Transverse colon (tissue), 4 donors: Measurements from ENCODE around the gene MYOM1. TPM values are rescaled to one million over a fixed set of nuclear protein-coding genes. Genes with fewer than 3 reads are reported as not detected.

Source experiments
- DNase-seq: peaks from one replicate; pipeline ENCODE4 v3.0.0-alpha.2; 2019
- H3K27ac ChIP-seq, 4 donors: fragments of 200-600 bp; sonication (generic); 2 replicates each; pipeline ENCODE4 v1.5.1; 2016 to 2018; ENCODE audit warnings: inconsistent platforms in 4 of 4
- H3K27me3 ChIP-seq: fragments of 200-600 bp; sonication (generic); 2 replicates; pipeline ENCODE4 v1.5.1; 2017; ENCODE audit warnings: inconsistent platforms
- H3K36me3 ChIP-seq, 4 donors: fragments of 200-600 bp; sonication (generic); 2 replicates each; pipeline ENCODE4 v1.5.1; 2017 to 2019; ENCODE audit warnings: inconsistent platforms in 4 of 4
- H3K4me1 ChIP-seq, 4 donors: fragments of 200-600 bp; sonication (generic); 2 replicates each; pipeline ENCODE4 v1.5.1; 2017 to 2020; ENCODE audit warnings: inconsistent platforms in 4 of 4
- H3K4me3 ChIP-seq, 4 donors: fragments of 200-600 bp; sonication (generic); 1 replicate in 1 of 4; 2 replicates in 3 of 4; pipeline versions ENCODE4 v1.5.1 to v1.6.1; 2017 to 2019; ENCODE audit warnings: inconsistent platforms in 4 of 4
- H3K9me3 ChIP-seq, 2 donors: fragments of 200-600 bp; sonication (generic); 2 replicates each; pipeline ENCODE4 v1.5.1; 2017 to 2019; ENCODE audit warnings: inconsistent platforms in 2 of 2
- CTCF ChIP-seq, 5 experiments: fragments of 200-600 bp in 3 of 5; fragments of 450-650 bp in 2 of 5; sonication (generic) in 3 of 5; IDR thresholded peaks; 1 replicate in 2 of 5; 2 replicates in 3 of 5; pipeline ENCODE4 v1.5.1; 2016 to 2017; ENCODE audit warnings: antibody characterized with exemption in 5 of 5, inconsistent platforms in 3 of 5, mild to moderate bottlenecking in 2 of 5, moderate library complexity in 1 of 5
- EP300 ChIP-seq: sonication (generic); formaldehyde crosslinking; IDR thresholded peaks from one replicate; pipeline ENCODE4 v1.6.1; 2017; ENCODE audit warnings: antibody characterized with exemption, low read depth
- POLR2A ChIP-seq: fragments of 450-650 bp; IDR thresholded peaks from one replicate; pipeline ENCODE4 v1.6.1; 2016; ENCODE audit warnings: antibody characterized with exemption, mild to moderate bottlenecking, moderate library complexity
- POLR2AphosphoS5 ChIP-seq, 3 donors: sonication (generic); formaldehyde crosslinking; IDR thresholded peaks; one replicate each; pipeline ENCODE4 v1.6.1; 2016; ENCODE audit warnings: antibody characterized with exemption in 3 of 3
- WGBS, 2 donors: methylation state at CpG; one replicate each; pipeline ENCODE4 v1.1.5; 2018; ENCODE audit warnings: low coverage in 1 of 2; 5-methylcytosine and 5-hydroxymethylcytosine counted together
- in situ Hi-C, 4 donors: fragments of 200-750 bp; cut with MboI; loops; one replicate each; pipeline versions ENCODE4 v1.15.0 to v1.15.1; 2017; ENCODE audit warnings: low sequenced_read_pairs in 3 of 4, low pct_ligation_motif_present in 1 of 4, low pct_unique_long_range_greater_than_20kb in 1 of 4
- intact Hi-C: fragments of 100-400 bp; cut with DNase I; formaldehyde crosslinking; loops from one replicate; pipeline ENCODE4 v1.15.1; 2023; ENCODE audit warnings: low total_unique reads
- total RNA-seq, 4 donors: library from RNA; depleted of rRNA; stranded (reverse); fragments of >200 nt; gene quantifications; one replicate each; pipeline ENCODE4 v1.1.0, GENCODE V29; 2016

Gene MYOM1
- total RNA-seq, 4 donors from 2014 or later: 6.0 to 30.4 (median 7.7) TPM

GRCh38 chr18:3175195-3175758, 44.5 kb downstream of the MYOM1 start:
- 64 to 70% methylated on average over 2 of the region's 2 CpGs for WGBS, 2 donors
- TF ChIP-seq POLR2AphosphoS5 (IDR thresholded peaks at IDR 0.05): no peak
- no peak for TF ChIP-seq EP300
- TF ChIP-seq POLR2A: no peak
- TF ChIP-seq CTCF (IDR thresholded peaks at IDR 0.05): no peak
- H3K27ac ChIP-seq: no peak overlapping the region
- H3K9me3 ChIP-seq: no peaks in the 10 kb centered on the region
- no peak for DNase-seq
- H3K4me3 ChIP-seq: no peak overlapping the region
- intact Hi-C loops (no loop called here), in situ Hi-C loops (no loop called here)
- no peaks in the 10 kb centered on the region for H3K4me1 ChIP-seq
- H3K27me3 ChIP-seq: no peaks in the 10 kb centered on the region
- H3K36me3 ChIP-seq: no peaks in the 10 kb centered on the region

GRCh38 chr18:3172097-3172496, 47.7 kb downstream of the MYOM1 start:
- no peak overlapping the region for H3K27ac ChIP-seq
- no peak overlapping the region for H3K4me3 ChIP-seq
- no peaks in the 10 kb centered on the region for H3K36me3 ChIP-seq
- DNase-seq: no peak
- no peaks in the 10 kb centered on the region for H3K4me1 ChIP-seq
- 54 to 61% methylated on average over 3 of the region's 3 CpGs for WGBS, 2 donors
- H3K27me3 ChIP-seq: no peaks in the 10 kb centered on the region
- intact Hi-C loops (no loop called here), in situ Hi-C loops (no loop called here)
- TF ChIP-seq CTCF (IDR thresholded peaks at IDR 0.05) (no peak), POLR2A (no peak), EP300 (no peak), POLR2AphosphoS5 (IDR thresholded peaks at IDR 0.05) (no peak)
- no peaks in the 10 kb centered on the region for H3K9me3 ChIP-seq

- 52 to 59% methylated on average over 4 of the region's 4 CpGs for WGBS, 2 donors
- no peak for DNase-seq
- Histone ChIP-seq H3K27me3 (no peaks in the 10 kb centered on the region), H3K36me3 (no peaks in the 10 kb centered on the region), H3K27ac (no peak overlapping the region), H3K9me3 (no peaks in the 10 kb centered on the region), H3K4me3 (no peak overlapping the region), H3K4me1 (no peaks in the 10 kb centered on the region)
- TF ChIP-seq CTCF (IDR thresholded peaks at IDR 0.05) (no peak), POLR2A (no peak), POLR2AphosphoS5 (IDR thresholded peaks at IDR 0.05) (no peak), EP300 (no peak)
- intact Hi-C loops (no loop called here), in situ Hi-C loops (no loop called here)
Observed at GRCh38 chr18:3171631-3172030, 48.1 kb downstream of the MYOM1 start.

- in situ Hi-C loops (no loop called here), intact Hi-C loops (no loop called here)
Observed at GRCh38 chr18:3170441-3171161, 49.2 kb downstream of the MYOM1 start.

More at GRCh38 chr18:3170441-3171161, 49.2 kb downstream of the MYOM1 start:
- H3K27me3 ChIP-seq: no peaks in the 10 kb centered on the region
- no peaks in the 10 kb centered on the region for H3K36me3 ChIP-seq
- 75 to 77% methylated on average over 6 of the region's 6 CpGs for WGBS, 2 donors
- H3K4me1 ChIP-seq: no peaks in the 10 kb centered on the region
- no peak overlapping the region for H3K27ac ChIP-seq
- TF ChIP-seq POLR2A (no peak), POLR2AphosphoS5 (IDR thresholded peaks at IDR 0.05) (no peak), EP300 (no peak), CTCF (IDR thresholded peaks at IDR 0.05) (no peak)
- H3K4me3 ChIP-seq: no peak overlapping the region
- no peaks in the 10 kb centered on the region for H3K9me3 ChIP-seq
- no peak for DNase-seq
